Lower leg skin (tissue), 4 donors: Measurements from ENCODE around the gene CAP2. TPM values are rescaled to one million over a fixed set of nuclear protein-coding genes. Genes with fewer than 3 reads are reported as not detected.
"Not testable (repeated sequence)": the region's sequence is repeated elsewhere in the genome, so short reads cannot be mapped to it uniquely, and the experiment has no call there.

Experiments used
- DNase-seq, 2 donors: peaks; one replicate each; pipeline ENCODE4 v3.0.0-alpha.2; 2019; ENCODE audit warnings: low spot score in 2 of 2
- H3K4me3 ChIP-seq: fragments of 200-600 bp; sonication (generic); 2 replicates; pipeline ENCODE4 v1.5.1; 2017; ENCODE audit warnings: mild to moderate bottlenecking, low read depth; ENCODE audit not compliant: poor library complexity, severe bottlenecking
- CTCF ChIP-seq, 3 donors: fragments of 450-650 bp; IDR thresholded peaks; one replicate each; pipeline ENCODE4 v1.5.1; 2016; ENCODE audit warnings: antibody characterized with exemption in 3 of 3, mild to moderate bottlenecking in 3 of 3, moderate library complexity in 2 of 3
- POLR2A ChIP-seq, 2 donors: fragments of 450-650 bp; IDR thresholded peaks; one replicate each; pipeline ENCODE4 v1.6.1; 2016 to 2017; ENCODE audit warnings: antibody characterized with exemption in 2 of 2, mild to moderate bottlenecking in 1 of 2, moderate library complexity in 1 of 2
- WGBS, 2 donors: methylation state at CpG; one replicate each; pipeline ENCODE4 v1.1.5; 2018; 5-methylcytosine and 5-hydroxymethylcytosine counted together
- intact Hi-C: fragments of 100-400 bp; cut with DNase I; formaldehyde crosslinking; loops from one replicate; pipeline ENCODE4 v1.15.0; 2023; ENCODE audit warnings: low total_unique reads
- total RNA-seq, 4 donors: library from RNA; depleted of rRNA; stranded (reverse); fragments of >200 nt; gene quantifications; one replicate each; pipeline ENCODE4 v1.1.0, GENCODE V29; 2016

Gene CAP2
- total RNA-seq, 4 donors from 2014 or later: 1.1 to 2.3 (median 1.7) TPM

- 75 to 77% methylated on average over 4 of the region's 4 CpGs for WGBS, 2 donors
- intact Hi-C loops: no loop called here
- DNase-seq: no peak
- no peak overlapping the region for H3K4me3 ChIP-seq
- TF ChIP-seq POLR2A (IDR thresholded peaks at IDR 0.05): no peak
- TF ChIP-seq CTCF (IDR thresholded peaks at IDR 0.05): no peak
Measured at GRCh38 chr6:17423026-17423425, 29.6 kb downstream of the CAP2 start.

- DNase-seq: no peak
- H3K4me3 ChIP-seq: no peak overlapping the region
- WGBS, 2 donors: 81 to 87% methylated on average over 6 of the region's 6 CpGs
- intact Hi-C loops: no loop called here
- no peak for TF ChIP-seq CTCF (IDR thresholded peaks at IDR 0.05)
- no peak for TF ChIP-seq POLR2A (IDR thresholded peaks at IDR 0.05)
Measured at GRCh38 chr6:17427062-17427461, 33.7 kb downstream of the CAP2 start.

- 96% methylated on average over 2 of the region's 2 CpGs for WGBS, 2 donors
- intact Hi-C loops: no loop called here
- no peak overlapping the region for H3K4me3 ChIP-seq
- DNase-seq: no peak
- TF ChIP-seq POLR2A (IDR thresholded peaks at IDR 0.05) (no peak), CTCF (IDR thresholded peaks at IDR 0.05) (no peak)
Measured at GRCh38 chr6:17427617-17428016, 34.2 kb downstream of the CAP2 start.

GRCh38 chr6:17428595-17429120, 35.3 kb downstream of the CAP2 start:
- H3K4me3 ChIP-seq, intact Hi-C loops, DNase-seq: not testable (repeated sequence)
- WGBS, 2 donors: 88 to 92% methylated on average over 5 of the region's 5 CpGs

- intact Hi-C loops: no loop called here
- DNase-seq: no peak
- WGBS, 2 donors: 60 to 68% methylated on average over 3 of the region's 3 CpGs
- H3K4me3 ChIP-seq: no peak overlapping the region
- TF ChIP-seq CTCF (IDR thresholded peaks at IDR 0.05) (no peak), POLR2A (IDR thresholded peaks at IDR 0.05) (no peak)
Measured at GRCh38 chr6:17429383-17430061, 36.1 kb downstream of the CAP2 start.

- DNase-seq: no peak
- TF ChIP-seq CTCF (IDR thresholded peaks at IDR 0.05): no peak
- no peak for TF ChIP-seq POLR2A (IDR thresholded peaks at IDR 0.05)
- 53 to 71% methylated on average over 2 of the region's 2 CpGs for WGBS, 2 donors
- intact Hi-C loops: no loop called here
- H3K4me3 ChIP-seq: no peak overlapping the region
Measured at GRCh38 chr6:17431581-17431980, 38.2 kb downstream of the CAP2 start.
